ENCODE measurements around the gene ARHGEF2. TPM values are rescaled to one million over a fixed set of nuclear protein-coding genes. Genes with fewer than 3 reads are reported as not detected.

ARHGEF2 gene
- total and polyA plus RNA-seq, 2 donors (not counting 1 experiment from before 2014, with no cell fraction given): 241 to 245 TPM

GRCh38 chr1:156001662-156002171 lies 23.4 kb upstream of the ARHGEF2 start:
- ATAC-seq (ENCODE audit: low read depth): no peak
- Histone ChIP-seq H3K9ac (ENCODE audit: low read length) (no peak overlapping the region), H3K4me1 (ENCODE audit: control insufficient read depth in 2 of 2, insufficient read depth in 2 of 2, low read length in 2 of 2) (no peaks in the 10 kb centered on the region), H3K36me3 (replicated peaks in 1 of 2; ENCODE audit: control extremely low read depth in 1 of 2, control insufficient read depth in 1 of 2, extremely low read depth in 1 of 2, insufficient read depth in 2 of 2, low read length in 1 of 2) (no peaks in the 10 kb centered on the region), H3K79me2 (ENCODE audit: control insufficient read depth, insufficient read depth, low read length) (no peaks in the 10 kb centered on the region), H3K4me3 (ENCODE audit: control extremely low read depth in 1 of 5, extremely low read depth in 1 of 5, insufficient read depth in 1 of 5, low read depth in 2 of 5, low read length in 4 of 5) (no peak overlapping the region), H3K4me2 (replicated peaks; ENCODE audit: low read depth, low read length, poor library complexity, severe bottlenecking) (no peak overlapping the region), H3K27me3 (replicated peaks in 1 of 4; ENCODE audit: control extremely low read depth in 1 of 4, control insufficient read depth in 3 of 4, insufficient read depth in 4 of 4, low read length in 3 of 4) (no peaks in the 10 kb centered on the region), H4K20me1 (ENCODE audit: control insufficient read depth, insufficient read depth, low read length, poor library complexity, severe bottlenecking) (no peaks in the 10 kb centered on the region), H3K27ac (ENCODE audit: low read length in 2 of 2) (no peak overlapping the region), H2AFZ (ENCODE audit: insufficient read depth, low read depth, low read length, poor library complexity, severe bottlenecking) (no peak overlapping the region), H3K9me3 (ENCODE audit: control extremely low read depth in 1 of 3, control insufficient read depth in 2 of 3, insufficient read depth in 1 of 3, low read length in 2 of 3) (no peaks in the 10 kb centered on the region)
- H3K4me3 Mint-ChIP-seq: no peak overlapping the region
- 80% methylated on average over 1 of the region's 4 CpGs for WGBS (ENCODE audit: insufficient coverage)
- H3K9me3 Mint-ChIP-seq (ENCODE audit: insufficient read depth): no peaks in the 10 kb centered on the region
- DNase-seq: no peak
- CTCF ChIA-PET: interaction anchor here (1.1 kb wide), 1 partner anchor 12 kb away, joined by 3 read pairs; no protein-coding TSS in a partner anchor
- POLR2A ChIA-PET: no interaction called here
- no peak overlapping the region for H3K27ac Mint-ChIP-seq
- TF ChIP-seq, protein P1, sequence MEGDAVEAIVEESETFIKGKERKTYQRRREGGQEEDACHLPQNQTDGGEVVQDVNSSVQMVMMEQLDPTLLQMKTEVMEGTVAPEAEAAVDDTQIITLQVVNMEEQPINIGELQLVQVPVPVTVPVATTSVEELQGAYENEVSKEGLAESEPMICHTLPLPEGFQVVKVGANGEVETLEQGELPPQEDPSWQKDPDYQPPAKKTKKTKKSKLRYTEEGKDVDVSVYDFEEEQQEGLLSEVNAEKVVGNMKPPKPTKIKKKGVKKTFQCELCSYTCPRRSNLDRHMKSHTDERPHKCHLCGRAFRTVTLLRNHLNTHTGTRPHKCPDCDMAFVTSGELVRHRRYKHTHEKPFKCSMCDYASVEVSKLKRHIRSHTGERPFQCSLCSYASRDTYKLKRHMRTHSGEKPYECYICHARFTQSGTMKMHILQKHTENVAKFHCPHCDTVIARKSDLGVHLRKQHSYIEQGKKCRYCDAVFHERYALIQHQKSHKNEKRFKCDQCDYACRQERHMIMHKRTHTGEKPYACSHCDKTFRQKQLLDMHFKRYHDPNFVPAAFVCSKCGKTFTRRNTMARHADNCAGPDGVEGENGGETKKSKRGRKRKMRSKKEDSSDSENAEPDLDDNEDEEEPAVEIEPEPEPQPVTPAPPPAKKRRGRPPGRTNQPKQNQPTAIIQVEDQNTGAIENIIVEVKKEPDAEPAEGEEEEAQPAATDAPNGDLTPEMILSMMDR (IDR thresholded peaks at IDR 0.05): no peak
- no peak for TF ChIP-seq EZH2 (IDR thresholded peaks at IDR 0.05; ENCODE audit: borderline replicate concordance, insufficient read depth, low read depth, low read length, poor library complexity, severe bottlenecking)
- intact Hi-C loops (cut with micrococcal nuclease): no loop called here
- no peaks in the 10 kb centered on the region for H3K4me1 Mint-ChIP-seq
- H3K27me3 Mint-ChIP-seq: no peaks in the 10 kb centered on the region

DNA sequence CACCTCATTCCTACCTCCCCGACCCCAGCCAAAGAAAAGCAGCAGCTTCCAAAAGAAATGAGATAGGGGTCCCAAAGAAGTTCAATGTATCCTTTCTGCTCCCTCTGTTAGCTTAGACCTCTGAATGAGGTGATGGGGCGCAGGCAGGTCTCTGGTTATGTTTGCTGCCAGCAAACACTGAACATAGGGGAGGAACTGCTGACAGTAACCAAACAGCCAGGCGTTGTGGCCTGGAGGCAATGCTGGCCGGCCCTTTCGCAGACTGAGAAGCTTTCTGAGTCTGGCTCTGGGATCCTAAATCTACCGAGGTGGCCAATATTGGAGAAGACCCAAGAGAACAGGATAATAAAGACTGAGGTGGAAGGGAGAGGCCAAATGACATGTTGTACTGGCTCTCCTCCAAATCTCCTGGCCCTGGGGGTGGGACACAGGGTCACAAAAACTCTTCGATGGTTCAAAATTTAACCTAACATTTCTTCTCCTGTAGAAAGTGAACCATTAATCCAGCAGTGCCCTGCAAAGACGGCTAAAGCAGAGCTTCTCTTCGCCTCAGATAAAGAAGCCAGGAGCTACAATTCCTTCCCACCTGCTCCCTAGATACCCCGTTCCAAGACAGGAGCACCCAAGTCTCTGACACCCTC lies 22.8 kb upstream of the ARHGEF2 start:
- H3K4me2 ChIP-seq (replicated peaks; ENCODE audit: low read depth, low read length, poor library complexity, severe bottlenecking): no peak overlapping the region
- H3K4me3 ChIP-seq (ENCODE audit: control extremely low read depth in 1 of 5, extremely low read depth in 1 of 5, insufficient read depth in 1 of 5, low read depth in 2 of 5, low read length in 4 of 5): no peak overlapping the region
- 93% methylated on average over 8 of the region's 10 CpGs for WGBS (ENCODE audit: insufficient coverage)
- POLR2A ChIA-PET: no interaction called here
- Mint-ChIP-seq H3K27ac (no peak overlapping the region), H3K27me3 (no peaks in the 10 kb centered on the region), H3K4me1 (no peaks in the 10 kb centered on the region), H3K4me3 (no peak overlapping the region), H3K9me3 (ENCODE audit: insufficient read depth) (no peaks in the 10 kb centered on the region)
- H3K4me1 ChIP-seq (ENCODE audit: control insufficient read depth in 2 of 2, insufficient read depth in 2 of 2, low read length in 2 of 2): no peaks in the 10 kb centered on the region
- intact Hi-C loops (cut with micrococcal nuclease): no loop called here
- H3K9ac ChIP-seq (ENCODE audit: low read length): no peak overlapping the region
- no peaks in the 10 kb centered on the region for H3K9me3 ChIP-seq (ENCODE audit: control extremely low read depth in 1 of 3, control insufficient read depth in 2 of 3, insufficient read depth in 1 of 3, low read length in 2 of 3)
- no peak overlapping the region for H3K27ac ChIP-seq (ENCODE audit: low read length in 2 of 2)
- no peaks in the 10 kb centered on the region for H4K20me1 ChIP-seq (ENCODE audit: control insufficient read depth, insufficient read depth, low read length, poor library complexity, severe bottlenecking)
- no peak for DNase-seq
- TF ChIP-seq, protein P1 (IDR thresholded peaks at IDR 0.05): no peak
- no peak for TF ChIP-seq EZH2 (IDR thresholded peaks at IDR 0.05; ENCODE audit: borderline replicate concordance, insufficient read depth, low read depth, low read length, poor library complexity, severe bottlenecking)
- H3K27me3 ChIP-seq (replicated peaks in 1 of 4; ENCODE audit: control extremely low read depth in 1 of 4, control insufficient read depth in 3 of 4, insufficient read depth in 4 of 4, low read length in 3 of 4): no peaks in the 10 kb centered on the region
- CTCF ChIA-PET: interaction anchor here (1.1 kb wide), 1 partner anchor 12 kb away, joined by 3 read pairs; no protein-coding TSS in a partner anchor
- H2AFZ ChIP-seq (ENCODE audit: insufficient read depth, low read depth, low read length, poor library complexity, severe bottlenecking): no peak overlapping the region
- H3K36me3 ChIP-seq (replicated peaks in 1 of 2; ENCODE audit: control extremely low read depth in 1 of 2, control insufficient read depth in 1 of 2, extremely low read depth in 1 of 2, insufficient read depth in 2 of 2, low read length in 1 of 2): no peaks in the 10 kb centered on the region
- H3K79me2 ChIP-seq (ENCODE audit: control insufficient read depth, insufficient read depth, low read length): no peaks in the 10 kb centered on the region
- ATAC-seq (ENCODE audit: low read depth): no peak
